ENCODE data around the gene ARHGEF6. TPM values are rescaled to one million over a fixed set of nuclear protein-coding genes. Genes with fewer than 3 reads are reported as not detected.

Gene ARHGEF6
- total and polyA plus RNA-seq, 4 donors: 7.9 to 37.6 (median 19.1) TPM

- Histone ChIP-seq H3K36me3 (ENCODE audit: control insufficient read depth in 1 of 2, insufficient read depth in 2 of 2, low read length in 1 of 2) (no peaks in the 10 kb centered on the region), H3K27ac (ENCODE audit: low read depth in 1 of 2, low read length in 2 of 2) (peak overlapping the region in 1 of 2 donors; percentile 68), H3K9me3 (ENCODE audit: control insufficient read depth, low read length) (no peaks in the 10 kb centered on the region), H3K4me3 (ENCODE audit: low read length in 2 of 2) (no peak overlapping the region), H3K4me1 (ENCODE audit: control insufficient read depth in 1 of 2, insufficient read depth in 2 of 2, low read length in 2 of 2) (no peaks in the 10 kb centered on the region), H3K27me3 (ENCODE audit: control insufficient read depth in 1 of 2, insufficient read depth in 2 of 2, low read length in 1 of 2) (no peaks in the 10 kb centered on the region)
- no peak for ATAC-seq (ENCODE audit: low FRiP score)
- DNase-seq: no peak
- intact Hi-C loops (cut with DNase I): no loop called here
- 26 to 36% methylated on average over 5 of the region's 5 CpGs for WGBS, 2 donors
These were observed 49.4 kb downstream of the ARHGEF6 start for GRCh38 chrX:136731207-136731782.

GRCh38 chrX:136728393-136728792, 52.3 kb downstream of the ARHGEF6 start:
- H3K4me3 ChIP-seq (ENCODE audit: low read length in 2 of 2): no peak overlapping the region
- H3K9me3 ChIP-seq (ENCODE audit: control insufficient read depth, low read length): no peaks in the 10 kb centered on the region
- H3K36me3 ChIP-seq (ENCODE audit: control insufficient read depth in 1 of 2, insufficient read depth in 2 of 2, low read length in 1 of 2): no peaks in the 10 kb centered on the region
- H3K4me1 ChIP-seq (ENCODE audit: control insufficient read depth in 1 of 2, insufficient read depth in 2 of 2, low read length in 2 of 2): no peaks in the 10 kb centered on the region
- DNase-seq (no peak), ATAC-seq (ENCODE audit: low FRiP score) (no peak)
- intact Hi-C loops (cut with DNase I): no loop called here
- H3K27ac ChIP-seq (ENCODE audit: low read depth in 1 of 2, low read length in 2 of 2): no peak overlapping the region
- H3K27me3 ChIP-seq (ENCODE audit: control insufficient read depth in 1 of 2, insufficient read depth in 2 of 2, low read length in 1 of 2): no peaks in the 10 kb centered on the region
- WGBS, 2 donors: 38 to 45% methylated on average over 1 of the region's 1 CpG

GRCh38 chrX:136725441-136726104, 55.2 kb downstream of the ARHGEF6 start:
- Histone ChIP-seq H3K9me3 (ENCODE audit: control insufficient read depth, low read length) (no peaks in the 10 kb centered on the region), H3K4me1 (ENCODE audit: control insufficient read depth in 1 of 2, insufficient read depth in 2 of 2, low read length in 2 of 2) (no peaks in the 10 kb centered on the region), H3K27me3 (ENCODE audit: control insufficient read depth in 1 of 2, insufficient read depth in 2 of 2, low read length in 1 of 2) (no peaks in the 10 kb centered on the region), H3K36me3 (ENCODE audit: control insufficient read depth in 1 of 2, insufficient read depth in 2 of 2, low read length in 1 of 2) (no peaks in the 10 kb centered on the region), H3K4me3 (ENCODE audit: low read length in 2 of 2) (no peak overlapping the region), H3K27ac (ENCODE audit: low read depth in 1 of 2, low read length in 2 of 2) (no peak overlapping the region)
- intact Hi-C loops (cut with DNase I): no loop called here
- ATAC-seq (ENCODE audit: low FRiP score) (peak; percentile 81), DNase-seq (peak in 1 of 2 donors; percentile 60)

GRCh38 chrX:136718091-136718490, 62.6 kb downstream of the ARHGEF6 start:
- no peaks in the 10 kb centered on the region for H3K9me3 ChIP-seq (ENCODE audit: control insufficient read depth, low read length)
- intact Hi-C loops (cut with DNase I): no loop called here

GRCh38 chrX:136714626-136715599, 65.8 kb downstream of the ARHGEF6 start:
- Histone ChIP-seq H3K36me3 (ENCODE audit: control insufficient read depth in 1 of 2, insufficient read depth in 2 of 2, low read length in 1 of 2) (no peaks in the 10 kb centered on the region), H3K4me1 (ENCODE audit: control insufficient read depth in 1 of 2, insufficient read depth in 2 of 2, low read length in 2 of 2) (no peaks in the 10 kb centered on the region), H3K27ac (ENCODE audit: low read depth in 1 of 2, low read length in 2 of 2) (no peak overlapping the region), H3K9me3 (ENCODE audit: control insufficient read depth, low read length) (no peaks in the 10 kb centered on the region), H3K4me3 (ENCODE audit: low read length in 2 of 2) (no peak overlapping the region), H3K27me3 (ENCODE audit: control insufficient read depth in 1 of 2, insufficient read depth in 2 of 2, low read length in 1 of 2) (no peaks in the 10 kb centered on the region)
- ATAC-seq (ENCODE audit: low FRiP score) (no peak), DNase-seq (no peak)
- 76 to 87% methylated on average over 6 of the region's 6 CpGs for WGBS, 2 donors
- intact Hi-C loops (cut with DNase I): loop anchor here (5.0 kb wide), 1 partner anchor 212 kb away; no protein-coding TSS in a partner anchor

More at GRCh38 chrX:136718091-136718490, 62.6 kb downstream of the ARHGEF6 start:
- H3K36me3 ChIP-seq (ENCODE audit: control insufficient read depth in 1 of 2, insufficient read depth in 2 of 2, low read length in 1 of 2): no peaks in the 10 kb centered on the region
- no peak overlapping the region for H3K4me3 ChIP-seq (ENCODE audit: low read length in 2 of 2)
- H3K27ac ChIP-seq (ENCODE audit: low read depth in 1 of 2, low read length in 2 of 2): no peak overlapping the region
- no peaks in the 10 kb centered on the region for H3K27me3 ChIP-seq (ENCODE audit: control insufficient read depth in 1 of 2, insufficient read depth in 2 of 2, low read length in 1 of 2)
- ATAC-seq (ENCODE audit: low FRiP score): no peak
- no peak for DNase-seq
- H3K4me1 ChIP-seq (ENCODE audit: control insufficient read depth in 1 of 2, insufficient read depth in 2 of 2, low read length in 2 of 2): no peaks in the 10 kb centered on the region
- WGBS, 2 donors: 46 to 64% methylated on average over 2 of the region's 2 CpGs

GRCh38 chrX:136712650-136713310, 68.0 kb downstream of the ARHGEF6 start:
- no peak for ATAC-seq (ENCODE audit: low FRiP score)
- H3K4me1 ChIP-seq (ENCODE audit: control insufficient read depth in 1 of 2, insufficient read depth in 2 of 2, low read length in 2 of 2): no peaks in the 10 kb centered on the region
- H3K36me3 ChIP-seq (ENCODE audit: control insufficient read depth in 1 of 2, insufficient read depth in 2 of 2, low read length in 1 of 2): no peaks in the 10 kb centered on the region
- H3K4me3 ChIP-seq (ENCODE audit: low read length in 2 of 2): no peak overlapping the region
- no peaks in the 10 kb centered on the region for H3K9me3 ChIP-seq (ENCODE audit: control insufficient read depth, low read length)
- no peak for DNase-seq
- intact Hi-C loops (cut with DNase I): loop anchor here (5.0 kb wide), 1 partner anchor 215 kb away; no protein-coding TSS in a partner anchor
- no peak overlapping the region for H3K27ac ChIP-seq (ENCODE audit: low read depth in 1 of 2, low read length in 2 of 2)
- H3K27me3 ChIP-seq (ENCODE audit: control insufficient read depth in 1 of 2, insufficient read depth in 2 of 2, low read length in 1 of 2): no peaks in the 10 kb centered on the region

GRCh38 chrX:136711147-136711546, 69.6 kb downstream of the ARHGEF6 start:
- Histone ChIP-seq H3K27me3 (ENCODE audit: control insufficient read depth in 1 of 2, insufficient read depth in 2 of 2, low read length in 1 of 2) (no peaks in the 10 kb centered on the region), H3K9me3 (ENCODE audit: control insufficient read depth, low read length) (no peaks in the 10 kb centered on the region), H3K4me1 (ENCODE audit: control insufficient read depth in 1 of 2, insufficient read depth in 2 of 2, low read length in 2 of 2) (no peaks in the 10 kb centered on the region), H3K27ac (ENCODE audit: low read depth in 1 of 2, low read length in 2 of 2) (no peak overlapping the region), H3K4me3 (ENCODE audit: low read length in 2 of 2) (no peak overlapping the region), H3K36me3 (ENCODE audit: control insufficient read depth in 1 of 2, insufficient read depth in 2 of 2, low read length in 1 of 2) (no peaks in the 10 kb centered on the region)
- DNase-seq (peak in 1 of 2 donors; percentile 64), ATAC-seq (ENCODE audit: low FRiP score) (peak; percentile 62)
- intact Hi-C loops (cut with DNase I): loop anchor here (5.0 kb wide), 1 partner anchor 216 kb away; no protein-coding TSS in a partner anchor
- 0 to 16% methylated on average over 1 of the region's 1 CpG for WGBS, 2 donors

GRCh38 chrX:136710325-136710951, 70.3 kb downstream of the ARHGEF6 start:
- 32 to 50% methylated on average over 2 of the region's 2 CpGs for WGBS, 2 donors
- no peak for ATAC-seq (ENCODE audit: low FRiP score)
- intact Hi-C loops (cut with DNase I): loop anchor here (5.0 kb wide), 1 partner anchor 217 kb away; no protein-coding TSS in a partner anchor
- Histone ChIP-seq H3K36me3 (ENCODE audit: control insufficient read depth in 1 of 2, insufficient read depth in 2 of 2, low read length in 1 of 2) (no peaks in the 10 kb centered on the region), H3K27ac (ENCODE audit: low read depth in 1 of 2, low read length in 2 of 2) (no peak overlapping the region), H3K4me3 (ENCODE audit: low read length in 2 of 2) (no peak overlapping the region), H3K27me3 (ENCODE audit: control insufficient read depth in 1 of 2, insufficient read depth in 2 of 2, low read length in 1 of 2) (no peaks in the 10 kb centered on the region), H3K4me1 (ENCODE audit: control insufficient read depth in 1 of 2, insufficient read depth in 2 of 2, low read length in 2 of 2) (no peaks in the 10 kb centered on the region), H3K9me3 (ENCODE audit: control insufficient read depth, low read length) (no peaks in the 10 kb centered on the region)
- DNase-seq: no peak

Measured in aorta (tissue), 5 donors.